ENCODE measurements around the gene MMP21. TPM values are rescaled to one million over a fixed set of nuclear protein-coding genes. Genes with fewer than 3 reads are reported as not detected.

Gene MMP21
- polyA plus RNA-seq, 3 donors = 0.28 TPM; not detected in 2

- WGBS (ENCODE audit: insufficient coverage) = no CpG with 5 or more reads among the region's 2 CpGs
- Histone ChIP-seq H4K20me1 (ENCODE audit: insufficient read depth, low read length) (no peaks in the 10 kb centered on the region), H3K9me3 (replicated peaks in 1 of 2; ENCODE audit: control insufficient read depth in 1 of 2, insufficient read depth in 1 of 2, low read length in 2 of 2) (no peaks in the 10 kb centered on the region), H3K36me3 (replicated peaks in 1 of 2; ENCODE audit: control insufficient read depth in 1 of 2, insufficient read depth in 2 of 2, low read length in 2 of 2) (peaks cover 95 to 99% of the 10 kb centered on the region in 2 donors), H2AFZ (ENCODE audit: insufficient read depth, low read depth, low read length, poor library complexity, severe bottlenecking) (no peak overlapping the region), H3K27ac (ENCODE audit: low read depth in 1 of 2, low read length in 2 of 2) (no peak overlapping the region), H3K4me2 (replicated peaks; ENCODE audit: extremely low read depth, low read length, poor library complexity, severe bottlenecking) (no peak overlapping the region), H3K9ac (ENCODE audit: insufficient read depth, low read length, poor library complexity, severe bottlenecking) (no peak overlapping the region), H3K79me2 (ENCODE audit: insufficient read depth, low read length) (no peaks in the 10 kb centered on the region), H3K27me3 (ENCODE audit: control insufficient read depth in 2 of 2, insufficient read depth in 2 of 2, low read length in 2 of 2) (no peaks in the 10 kb centered on the region), H3K4me1 (ENCODE audit: control insufficient read depth in 1 of 2, insufficient read depth in 2 of 2, low read length in 2 of 2) (no peaks in the 10 kb centered on the region), H3K4me3 (replicated peaks in 1 of 3; ENCODE audit: low read depth in 2 of 3, low read length in 3 of 3) (no peak overlapping the region)
- Mint-ChIP-seq H3K36me3 (peaks cover 84 to 97% of the 10 kb centered on the region in 2 donors), H3K4me1 (no peaks in the 10 kb centered on the region), H3K4me3 (no peak overlapping the region), H3K27me3 (ENCODE audit: low read depth in 3 of 3) (no peaks in the 10 kb centered on the region), H3K9me3 (no peaks in the 10 kb centered on the region), H3K27ac (no peak overlapping the region)
- DNase-seq = no peak
- intact Hi-C loops (cut with micrococcal nuclease) = no loop called here
- no peak for TF ChIP-seq CTCF (IDR thresholded peaks at IDR 0.05)
Measured at GRCh38 chr10:125742465-125742864, 33.2 kb downstream of the MMP21 start.

GRCh38 chr10:125739994-125740679 is 35.5 kb downstream of the MMP21 start:
- intact Hi-C loops (cut with micrococcal nuclease) = loop anchor here in 1 of 2 donors (10.0 kb wide), 1 partner anchor 595 kb away; no protein-coding TSS in a partner anchor
- no peaks in the 10 kb centered on the region for H3K9me3 Mint-ChIP-seq
- no peak overlapping the region for H2AFZ ChIP-seq (ENCODE audit: insufficient read depth, low read depth, low read length, poor library complexity, severe bottlenecking)
- no peak overlapping the region for H3K9ac ChIP-seq (ENCODE audit: insufficient read depth, low read length, poor library complexity, severe bottlenecking)
- no peaks in the 10 kb centered on the region for H3K4me1 ChIP-seq (ENCODE audit: control insufficient read depth in 1 of 2, insufficient read depth in 2 of 2, low read length in 2 of 2)
- no peaks in the 10 kb centered on the region for H3K9me3 ChIP-seq (replicated peaks in 1 of 2; ENCODE audit: control insufficient read depth in 1 of 2, insufficient read depth in 1 of 2, low read length in 2 of 2)
- H3K4me3 Mint-ChIP-seq = no peak overlapping the region
- no peak overlapping the region for H3K27ac ChIP-seq (ENCODE audit: low read depth in 1 of 2, low read length in 2 of 2)
- peaks cover 89 to 97% of the 10 kb centered on the region in 2 donors for H3K36me3 Mint-ChIP-seq
- no peak for TF ChIP-seq CTCF (IDR thresholded peaks at IDR 0.05)
- H4K20me1 ChIP-seq (ENCODE audit: insufficient read depth, low read length) = no peaks in the 10 kb centered on the region
- no peaks in the 10 kb centered on the region for H3K27me3 Mint-ChIP-seq (ENCODE audit: low read depth in 3 of 3)
- no peak overlapping the region for H3K4me3 ChIP-seq (replicated peaks in 1 of 3; ENCODE audit: low read depth in 2 of 3, low read length in 3 of 3)
- H3K79me2 ChIP-seq (ENCODE audit: insufficient read depth, low read length) = no peaks in the 10 kb centered on the region
- H3K4me1 Mint-ChIP-seq = no peaks in the 10 kb centered on the region
- DNase-seq = no peak
- no peak overlapping the region for H3K4me2 ChIP-seq (replicated peaks; ENCODE audit: extremely low read depth, low read length, poor library complexity, severe bottlenecking)
- H3K36me3 ChIP-seq (replicated peaks in 1 of 2; ENCODE audit: control insufficient read depth in 1 of 2, insufficient read depth in 2 of 2, low read length in 2 of 2) = peaks cover 98 to 100% of the 10 kb centered on the region in 2 donors
- H3K27ac Mint-ChIP-seq = no peak overlapping the region
- no peaks in the 10 kb centered on the region for H3K27me3 ChIP-seq (ENCODE audit: control insufficient read depth in 2 of 2, insufficient read depth in 2 of 2, low read length in 2 of 2)
- 96% methylated on average over 4 of the region's 7 CpGs for WGBS (ENCODE audit: insufficient coverage)

Measured in CD14-positive monocyte (primary cell).